ENCODE data around the gene CLIP4.

The CLIP4 gene

GRCh38 chr2:29209551-29209950, 94.3 kb downstream of the CLIP4 start:
- H3K4me3 ChIP-seq (ENCODE audit: low read length), result no peak overlapping the region
- no peak for DNase-seq (ENCODE audit: low read depth, low spot score)

- DNase-seq (ENCODE audit: low read depth, low spot score), result no peak
- no peak overlapping the region for H3K4me3 ChIP-seq (ENCODE audit: low read length)
Measured at GRCh38 chr2:29212009-29212408, 96.8 kb downstream of the CLIP4 start.

- no peak for DNase-seq (ENCODE audit: low read depth, low spot score)
- no peak overlapping the region for H3K4me3 ChIP-seq (ENCODE audit: low read length)
Measured at GRCh38 chr2:29213888-29214291, 98.7 kb downstream of the CLIP4 start.

GRCh38 chr2:29215073-29215472, 99.9 kb downstream of the CLIP4 start:
- no peak for DNase-seq (ENCODE audit: low read depth, low spot score)

GRCh38 chr2:29215739-29216608, 100.8 kb downstream of the CLIP4 start:
- DNase-seq (ENCODE audit: low read depth, low spot score), result no peak
- H3K4me3 ChIP-seq (ENCODE audit: low read length), result no peak overlapping the region

More at GRCh38 chr2:29215073-29215472, 99.9 kb downstream of the CLIP4 start:
- no peak overlapping the region for H3K4me3 ChIP-seq (ENCODE audit: low read length)

GRCh38 chr2:29216609-29216909, 101.3 kb downstream of the CLIP4 start:
- no peak for DNase-seq (ENCODE audit: low read depth, low spot score)
- H3K4me3 ChIP-seq (ENCODE audit: low read length), result no peak overlapping the region

- no peak overlapping the region for H3K4me3 ChIP-seq (ENCODE audit: low read length)
- DNase-seq (ENCODE audit: low read depth, low spot score), result no peak
Measured at GRCh38 chr2:29218071-29218470, 102.9 kb downstream of the CLIP4 start.

- DNase-seq (ENCODE audit: low read depth, low spot score), result no peak
- H3K4me3 ChIP-seq (ENCODE audit: low read length), result no peak overlapping the region
Measured at GRCh38 chr2:29218550-29219125, 103.4 kb downstream of the CLIP4 start.

GRCh38 chr2:29219374-29219773, 104.2 kb downstream of the CLIP4 start:
- no peak overlapping the region for H3K4me3 ChIP-seq (ENCODE audit: low read length)
- no peak for DNase-seq (ENCODE audit: low read depth, low spot score)

- no peak overlapping the region for H3K4me3 ChIP-seq (ENCODE audit: low read length)
- DNase-seq (ENCODE audit: low read depth, low spot score), result no peak
Measured at GRCh38 chr2:29220506-29221270, 105.5 kb downstream of the CLIP4 start.

- H3K4me3 ChIP-seq (ENCODE audit: low read length), result no peak overlapping the region
- no peak for DNase-seq (ENCODE audit: low read depth, low spot score)
Measured at GRCh38 chr2:29222381-29223179, 107.4 kb downstream of the CLIP4 start.

- H3K4me3 ChIP-seq (ENCODE audit: low read length), result no peak overlapping the region
- DNase-seq (ENCODE audit: low read depth, low spot score), result no peak
Measured at GRCh38 chr2:29223257-29223656, 108.0 kb downstream of the CLIP4 start.

GRCh38 chr2:29223851-29224692, 108.9 kb downstream of the CLIP4 start:
- no peak for DNase-seq (ENCODE audit: low read depth, low spot score)
- no peak overlapping the region for H3K4me3 ChIP-seq (ENCODE audit: low read length)

GRCh38 chr2:29224693-29225551, 109.7 kb downstream of the CLIP4 start:
- DNase-seq (ENCODE audit: low read depth, low spot score), result no peak
- H3K4me3 ChIP-seq (ENCODE audit: low read length), result no peak overlapping the region

GRCh38 chr2:29225814-29226213, 110.6 kb downstream of the CLIP4 start:
- no peak for DNase-seq (ENCODE audit: low read depth, low spot score)
- H3K4me3 ChIP-seq (ENCODE audit: low read length), result no peak overlapping the region

GRCh38 chr2:29226375-29226774, 111.2 kb downstream of the CLIP4 start:
- DNase-seq (ENCODE audit: low read depth, low spot score), result no peak
- no peak overlapping the region for H3K4me3 ChIP-seq (ENCODE audit: low read length)

GRCh38 chr2:29226808-29227207, 111.6 kb downstream of the CLIP4 start:
- no peak for DNase-seq (ENCODE audit: low read depth, low spot score)
- H3K4me3 ChIP-seq (ENCODE audit: low read length), result no peak overlapping the region

Data from Jurkat, Clone E6-1 (cell line).